GM12872 (cell line): ENCODE results near the gene ATAD2B.

Experiments used
- CTCF ChIP-seq: IDR thresholded peaks from 3 replicates; pipeline ENCODE4 v1.5.1; 2011; ENCODE audit warnings: low read depth, mild to moderate bottlenecking, low read length, moderate library complexity; ENCODE audit not compliant: insufficient read depth

The ATAD2B gene

GRCh38 chr2:23943666-23944065 lies 16.7 kb upstream of the ATAD2B start:
- TF ChIP-seq CTCF: no peak

- TF ChIP-seq CTCF: no peak
Measured at GRCh38 chr2:23941644-23942043, 14.7 kb upstream of the ATAD2B start.

GRCh38 chr2:23940718-23941620 lies 14.0 kb upstream of the ATAD2B start:
- no peak for TF ChIP-seq CTCF

GRCh38 chr2:23939987-23940717 lies 13.2 kb upstream of the ATAD2B start, which contains the start of gene UBXN2A:
Gene UBXN2A (plus strand): TSS chr2:23940463. CDS start chr2:23958315, 17,852 bp downstream.
- TF ChIP-seq CTCF: no peak

- TF ChIP-seq CTCF: no peak
Measured at GRCh38 chr2:23934259-23934658, 7.3 kb upstream of the ATAD2B start.

- TF ChIP-seq CTCF: no peak
Measured at GRCh38 chr2:23926290-23926749, 603 bp downstream of the ATAD2B start.

GRCh38 chr2:23925702-23926289 lies 1.1 kb downstream of the ATAD2B start:
- TF ChIP-seq CTCF: no peak
